PFSK-1 (cell line): ENCODE results near the gene CCDC28A.

Experiments
- FOXP2 ChIP-seq: optimal IDR thresholded peaks from 2 replicates; pipeline ENCODE3; 2011; ENCODE audit warnings: borderline replicate concordance, control low read depth, inconsistent platforms; ENCODE audit not compliant: insufficient read depth; ENCODE audit errors: extremely low read length, extremely low read depth
- POLR2AphosphoS5 ChIP-seq: IDR thresholded peaks from 2 replicates; pipeline ENCODE4 v1.6.1; 2012; ENCODE audit warnings: low read depth, mild to moderate bottlenecking, control low read depth, low read length, moderate library complexity
- SIN3A ChIP-seq: IDR thresholded peaks from 2 replicates; pipeline ENCODE4 v1.6.1; 2012; ENCODE audit warnings: mild to moderate bottlenecking, low read length, moderate library complexity, borderline replicate concordance; ENCODE audit not compliant: insufficient read depth
- TAF1 ChIP-seq: IDR thresholded peaks from 2 replicates; pipeline ENCODE4 v1.6.1; 2012; ENCODE audit warnings: low read length, control low read depth, borderline replicate concordance; ENCODE audit not compliant: insufficient read depth
- TF ChIP-seq, protein P1 (sequence below), 2 experiments: IDR thresholded peaks; 2 replicates each; pipeline versions ENCODE4 v1.6.1 to v1.8.0; 2011 to 2012; ENCODE audit warnings: low read depth in 2 of 2, low read length in 2 of 2, control low read depth in 1 of 2, inconsistent platforms in 1 of 2, mild to moderate bottlenecking in 1 of 2, moderate library complexity in 1 of 2; ENCODE audit not compliant: insufficient read depth in 1 of 2

DNA sequence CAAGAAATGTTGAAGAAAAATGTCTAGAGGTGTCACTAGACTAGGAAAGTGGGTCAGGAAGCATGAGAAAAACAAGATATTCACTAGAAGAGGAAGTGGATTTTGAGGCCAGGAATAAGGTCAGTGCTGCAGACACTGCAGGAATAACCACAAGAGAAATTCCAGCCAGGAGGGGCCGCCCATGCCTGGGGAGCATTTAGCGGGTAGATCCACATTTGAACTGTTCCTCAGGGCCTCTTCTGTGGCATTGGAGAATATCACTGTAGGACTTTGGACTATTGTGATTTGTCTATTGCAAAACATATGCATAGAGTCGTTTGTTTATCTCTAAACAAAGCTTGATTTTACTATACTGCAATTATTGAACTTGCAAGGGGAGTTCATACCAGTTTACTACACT lies 49.6 kb upstream of the CCDC28A start:
- no peak for TF ChIP-seq TAF1
- no peak for TF ChIP-seq SIN3A
- no peak for TF ChIP-seq POLR2AphosphoS5
- TF ChIP-seq, protein P1, sequence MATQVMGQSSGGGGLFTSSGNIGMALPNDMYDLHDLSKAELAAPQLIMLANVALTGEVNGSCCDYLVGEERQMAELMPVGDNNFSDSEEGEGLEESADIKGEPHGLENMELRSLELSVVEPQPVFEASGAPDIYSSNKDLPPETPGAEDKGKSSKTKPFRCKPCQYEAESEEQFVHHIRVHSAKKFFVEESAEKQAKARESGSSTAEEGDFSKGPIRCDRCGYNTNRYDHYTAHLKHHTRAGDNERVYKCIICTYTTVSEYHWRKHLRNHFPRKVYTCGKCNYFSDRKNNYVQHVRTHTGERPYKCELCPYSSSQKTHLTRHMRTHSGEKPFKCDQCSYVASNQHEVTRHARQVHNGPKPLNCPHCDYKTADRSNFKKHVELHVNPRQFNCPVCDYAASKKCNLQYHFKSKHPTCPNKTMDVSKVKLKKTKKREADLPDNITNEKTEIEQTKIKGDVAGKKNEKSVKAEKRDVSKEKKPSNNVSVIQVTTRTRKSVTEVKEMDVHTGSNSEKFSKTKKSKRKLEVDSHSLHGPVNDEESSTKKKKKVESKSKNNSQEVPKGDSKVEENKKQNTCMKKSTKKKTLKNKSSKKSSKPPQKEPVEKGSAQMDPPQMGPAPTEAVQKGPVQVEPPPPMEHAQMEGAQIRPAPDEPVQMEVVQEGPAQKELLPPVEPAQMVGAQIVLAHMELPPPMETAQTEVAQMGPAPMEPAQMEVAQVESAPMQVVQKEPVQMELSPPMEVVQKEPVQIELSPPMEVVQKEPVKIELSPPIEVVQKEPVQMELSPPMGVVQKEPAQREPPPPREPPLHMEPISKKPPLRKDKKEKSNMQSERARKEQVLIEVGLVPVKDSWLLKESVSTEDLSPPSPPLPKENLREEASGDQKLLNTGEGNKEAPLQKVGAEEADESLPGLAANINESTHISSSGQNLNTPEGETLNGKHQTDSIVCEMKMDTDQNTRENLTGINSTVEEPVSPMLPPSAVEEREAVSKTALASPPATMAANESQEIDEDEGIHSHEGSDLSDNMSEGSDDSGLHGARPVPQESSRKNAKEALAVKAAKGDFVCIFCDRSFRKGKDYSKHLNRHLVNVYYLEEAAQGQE (IDR thresholded peaks at IDR 0.05; ENCODE audit: insufficient read depth in 1 of 2, low read depth in 2 of 2, low read length in 2 of 2), result no peak
- no peak for TF ChIP-seq FOXP2
